ENCODE measurements around the gene STC2. TPM values are rescaled to one million over a fixed set of nuclear protein-coding genes. Genes with fewer than 3 reads are reported as not detected.

STC2 gene
- total RNA-seq, 1 experiment from 2014 or later, result 99.9 TPM

DNA sequence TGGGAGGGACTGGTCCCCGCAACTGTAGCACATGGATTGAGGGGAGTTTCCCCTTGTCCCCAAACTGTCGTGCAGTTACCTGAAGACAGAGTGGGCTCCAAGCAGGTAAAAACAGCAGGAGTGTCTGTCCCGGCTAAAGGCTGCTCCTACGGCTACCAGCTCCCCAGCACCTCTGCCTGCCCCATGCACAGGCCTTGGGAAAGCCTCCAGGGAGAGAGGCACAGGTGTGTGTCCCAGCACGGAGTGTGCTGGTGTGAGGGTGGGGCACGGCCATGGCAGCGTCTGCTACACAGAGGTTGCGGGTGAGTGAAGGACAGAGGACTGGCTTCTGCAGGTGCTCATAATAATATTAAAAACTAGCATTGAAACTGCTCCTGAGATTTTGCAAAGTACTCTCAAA, 30.4 kb downstream of the STC2 start:
- no peak overlapping the region for H2AFZ ChIP-seq (ENCODE audit: low read length)
- BruUV-seq (replicated peaks), result no TSS peak
- no peak overlapping the region for H3K4me2 ChIP-seq (ENCODE audit: low read length)
- no peak overlapping the region for H3K27ac ChIP-seq (ENCODE audit: low read length)
- H3K36me3 ChIP-seq (ENCODE audit: low read depth, low read length), result no peaks in the 10 kb centered on the region
- no peak for ATAC-seq
- no peak for DNase-seq
- H3K27me3 ChIP-seq (ENCODE audit: low read length), result no peaks in the 10 kb centered on the region
- ChIA-PET CTCF (no interaction called here), POLR2A (ENCODE audit: unreplicated experiment) (no interaction called here)
- H3K9ac ChIP-seq (ENCODE audit: low read length), result no peak overlapping the region
- H3K4me3 ChIP-seq (ENCODE audit: low read length), result no peak overlapping the region
- no peaks in the 10 kb centered on the region for H4K20me1 ChIP-seq (ENCODE audit: low read length)
- H3F3A ChIP-seq (ENCODE audit: low read length, unreplicated experiment), result no peaks in the 10 kb centered on the region
- no peaks in the 10 kb centered on the region for H3K9me3 ChIP-seq (ENCODE audit: low read length)
- intact Hi-C loops (cut with micrococcal nuclease), result no loop called here
- no peaks in the 10 kb centered on the region for H3K79me2 ChIP-seq (ENCODE audit: low read length)
- TF ChIP-seq, protein P1, sequence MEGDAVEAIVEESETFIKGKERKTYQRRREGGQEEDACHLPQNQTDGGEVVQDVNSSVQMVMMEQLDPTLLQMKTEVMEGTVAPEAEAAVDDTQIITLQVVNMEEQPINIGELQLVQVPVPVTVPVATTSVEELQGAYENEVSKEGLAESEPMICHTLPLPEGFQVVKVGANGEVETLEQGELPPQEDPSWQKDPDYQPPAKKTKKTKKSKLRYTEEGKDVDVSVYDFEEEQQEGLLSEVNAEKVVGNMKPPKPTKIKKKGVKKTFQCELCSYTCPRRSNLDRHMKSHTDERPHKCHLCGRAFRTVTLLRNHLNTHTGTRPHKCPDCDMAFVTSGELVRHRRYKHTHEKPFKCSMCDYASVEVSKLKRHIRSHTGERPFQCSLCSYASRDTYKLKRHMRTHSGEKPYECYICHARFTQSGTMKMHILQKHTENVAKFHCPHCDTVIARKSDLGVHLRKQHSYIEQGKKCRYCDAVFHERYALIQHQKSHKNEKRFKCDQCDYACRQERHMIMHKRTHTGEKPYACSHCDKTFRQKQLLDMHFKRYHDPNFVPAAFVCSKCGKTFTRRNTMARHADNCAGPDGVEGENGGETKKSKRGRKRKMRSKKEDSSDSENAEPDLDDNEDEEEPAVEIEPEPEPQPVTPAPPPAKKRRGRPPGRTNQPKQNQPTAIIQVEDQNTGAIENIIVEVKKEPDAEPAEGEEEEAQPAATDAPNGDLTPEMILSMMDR (conservative IDR thresholded peaks at IDR 0.05; ENCODE audit: low read depth, low read length), result no peak
- TF ChIP-seq EZH2phosphoT487 (IDR thresholded peaks at IDR 0.05; ENCODE audit: borderline replicate concordance, low read length), result no peak
- no peak for TF ChIP-seq EZH2 (IDR thresholded peaks at IDR 0.05; ENCODE audit: low read length, unreplicated experiment)
- peaks cover 21% of the 10 kb centered on the region for H3K4me1 ChIP-seq (ENCODE audit: insufficient read depth, low read length)
- no peaks in the 10 kb centered on the region for H3K9me2 ChIP-seq (replicated peaks; ENCODE audit: low read length)

DNA sequence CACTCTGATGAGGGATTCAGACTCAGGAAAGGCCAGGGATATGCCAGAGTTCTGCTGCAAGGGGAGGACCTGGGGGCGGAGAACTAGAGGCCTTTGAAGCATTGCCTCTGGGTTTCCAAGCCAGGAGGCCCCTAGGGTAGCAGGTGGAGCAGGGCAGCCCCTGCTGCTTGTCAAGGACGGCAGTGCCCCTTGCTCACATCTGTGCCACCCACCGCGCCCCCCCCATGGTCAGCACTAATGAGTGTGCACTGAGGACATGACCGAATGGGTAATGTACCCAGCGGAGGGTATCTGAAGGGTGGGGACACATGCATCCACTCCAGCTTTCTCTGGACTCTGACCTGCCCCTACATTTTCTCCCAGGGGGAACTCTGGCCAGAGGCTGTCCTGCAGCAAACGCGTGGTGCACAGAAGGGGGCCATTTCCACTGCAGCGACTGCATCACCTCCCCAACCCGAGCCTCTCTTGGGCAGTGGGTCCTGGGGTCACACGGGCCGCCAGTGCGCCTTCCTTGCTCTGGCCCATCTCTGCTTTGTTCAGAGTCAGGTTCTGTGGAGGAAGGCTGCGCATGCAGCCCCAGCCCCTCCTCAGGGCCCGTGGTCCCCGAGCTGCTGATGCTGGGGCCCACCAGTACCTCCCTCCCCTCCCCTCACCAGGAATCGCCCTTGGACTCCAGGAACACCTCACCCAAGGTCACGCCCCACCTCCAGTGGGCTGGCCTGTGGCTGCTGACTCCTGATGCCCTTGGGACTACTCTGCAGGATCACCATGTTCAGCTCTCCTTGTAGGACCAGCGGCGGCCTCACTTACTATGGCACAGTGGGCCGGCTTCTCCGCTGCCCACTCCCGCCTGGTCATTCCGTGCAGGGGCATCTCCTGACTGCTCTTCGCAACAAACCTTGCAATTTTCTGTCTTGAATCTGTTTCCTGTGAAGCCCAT, 31.2 kb downstream of the STC2 start:
- DNase-seq, result no peak
- Histone ChIP-seq H3K27me3 (ENCODE audit: low read length) (no peaks in the 10 kb centered on the region), H2AFZ (ENCODE audit: low read length) (no peak overlapping the region), H3K4me1 (ENCODE audit: insufficient read depth, low read length) (peaks cover 13% of the 10 kb centered on the region), H3F3A (ENCODE audit: low read length, unreplicated experiment) (no peaks in the 10 kb centered on the region), H3K27ac (ENCODE audit: low read length) (no peak overlapping the region), H3K9ac (ENCODE audit: low read length) (no peak overlapping the region), H3K9me2 (replicated peaks; ENCODE audit: low read length) (no peaks in the 10 kb centered on the region), H3K79me2 (ENCODE audit: low read length) (no peaks in the 10 kb centered on the region), H3K4me2 (ENCODE audit: low read length) (no peak overlapping the region), H3K4me3 (ENCODE audit: low read length) (no peak overlapping the region), H4K20me1 (ENCODE audit: low read length) (no peaks in the 10 kb centered on the region), H3K9me3 (ENCODE audit: low read length) (no peaks in the 10 kb centered on the region), H3K36me3 (ENCODE audit: low read depth, low read length) (no peaks in the 10 kb centered on the region)
- ChIA-PET POLR2A (ENCODE audit: unreplicated experiment) (no interaction called here), CTCF (no interaction called here)
- intact Hi-C loops (cut with micrococcal nuclease), result no loop called here
- no peak for ATAC-seq
- BruUV-seq (replicated peaks), result no TSS peak
- TF ChIP-seq, protein P1 (conservative IDR thresholded peaks at IDR 0.05; ENCODE audit: low read depth, low read length), result no peak
- TF ChIP-seq EZH2phosphoT487 (IDR thresholded peaks at IDR 0.05; ENCODE audit: borderline replicate concordance, low read length) (no peak), EZH2 (IDR thresholded peaks at IDR 0.05; ENCODE audit: low read length, unreplicated experiment) (no peak)

- ChIA-PET CTCF (interaction anchor here (1.0 kb wide), 1 partner anchor 36 kb away, joined by 4 read pairs; no protein-coding TSS in a partner anchor), POLR2A (ENCODE audit: unreplicated experiment) (no interaction called here)
- DNase-seq (no peak), ATAC-seq (no peak)
- no peak overlapping the region for H2AFZ ChIP-seq (ENCODE audit: low read length)
- TF ChIP-seq, protein P1 (conservative IDR thresholded peaks at IDR 0.05; ENCODE audit: low read depth, low read length), result no peak
- TF ChIP-seq EZH2phosphoT487 (IDR thresholded peaks at IDR 0.05; ENCODE audit: borderline replicate concordance, low read length) (no peak), EZH2 (IDR thresholded peaks at IDR 0.05; ENCODE audit: low read length, unreplicated experiment) (no peak)
- no peak overlapping the region for H3K4me2 ChIP-seq (ENCODE audit: low read length)
- H3K4me3 ChIP-seq (ENCODE audit: low read length), result no peak overlapping the region
- H3F3A ChIP-seq (ENCODE audit: low read length, unreplicated experiment), result no peaks in the 10 kb centered on the region
- H3K27ac ChIP-seq (ENCODE audit: low read length), result no peak overlapping the region
- H4K20me1 ChIP-seq (ENCODE audit: low read length), result no peaks in the 10 kb centered on the region
- no peaks in the 10 kb centered on the region for H3K27me3 ChIP-seq (ENCODE audit: low read length)
- no peaks in the 10 kb centered on the region for H3K36me3 ChIP-seq (ENCODE audit: low read depth, low read length)
- no peaks in the 10 kb centered on the region for H3K9me3 ChIP-seq (ENCODE audit: low read length)
- H3K9ac ChIP-seq (ENCODE audit: low read length), result no peak overlapping the region
- no peaks in the 10 kb centered on the region for H3K79me2 ChIP-seq (ENCODE audit: low read length)
- no peaks in the 10 kb centered on the region for H3K9me2 ChIP-seq (replicated peaks; ENCODE audit: low read length)
- no TSS peak for BruUV-seq (replicated peaks)
- intact Hi-C loops (cut with micrococcal nuclease), result no loop called here
- H3K4me1 ChIP-seq (ENCODE audit: insufficient read depth, low read length), result peaks cover 6% of the 10 kb centered on the region; the same call in 1 of the 2 replicates
These were observed 32.4 kb downstream of the STC2 start for GRCh38 chr5:173295796-173296195.

Data from PC-3 (cell line).